ENCODE data around the gene MARCHF5.

- TF ChIP-seq TAF1 (IDR thresholded peaks at IDR 0.05; ENCODE audit: borderline replicate concordance, insufficient read depth, low read length) = no peak
- no peak for TF ChIP-seq POLR2AphosphoS5 (IDR thresholded peaks at IDR 0.05; ENCODE audit: low read depth, low read length)
- TF ChIP-seq, protein P1, sequence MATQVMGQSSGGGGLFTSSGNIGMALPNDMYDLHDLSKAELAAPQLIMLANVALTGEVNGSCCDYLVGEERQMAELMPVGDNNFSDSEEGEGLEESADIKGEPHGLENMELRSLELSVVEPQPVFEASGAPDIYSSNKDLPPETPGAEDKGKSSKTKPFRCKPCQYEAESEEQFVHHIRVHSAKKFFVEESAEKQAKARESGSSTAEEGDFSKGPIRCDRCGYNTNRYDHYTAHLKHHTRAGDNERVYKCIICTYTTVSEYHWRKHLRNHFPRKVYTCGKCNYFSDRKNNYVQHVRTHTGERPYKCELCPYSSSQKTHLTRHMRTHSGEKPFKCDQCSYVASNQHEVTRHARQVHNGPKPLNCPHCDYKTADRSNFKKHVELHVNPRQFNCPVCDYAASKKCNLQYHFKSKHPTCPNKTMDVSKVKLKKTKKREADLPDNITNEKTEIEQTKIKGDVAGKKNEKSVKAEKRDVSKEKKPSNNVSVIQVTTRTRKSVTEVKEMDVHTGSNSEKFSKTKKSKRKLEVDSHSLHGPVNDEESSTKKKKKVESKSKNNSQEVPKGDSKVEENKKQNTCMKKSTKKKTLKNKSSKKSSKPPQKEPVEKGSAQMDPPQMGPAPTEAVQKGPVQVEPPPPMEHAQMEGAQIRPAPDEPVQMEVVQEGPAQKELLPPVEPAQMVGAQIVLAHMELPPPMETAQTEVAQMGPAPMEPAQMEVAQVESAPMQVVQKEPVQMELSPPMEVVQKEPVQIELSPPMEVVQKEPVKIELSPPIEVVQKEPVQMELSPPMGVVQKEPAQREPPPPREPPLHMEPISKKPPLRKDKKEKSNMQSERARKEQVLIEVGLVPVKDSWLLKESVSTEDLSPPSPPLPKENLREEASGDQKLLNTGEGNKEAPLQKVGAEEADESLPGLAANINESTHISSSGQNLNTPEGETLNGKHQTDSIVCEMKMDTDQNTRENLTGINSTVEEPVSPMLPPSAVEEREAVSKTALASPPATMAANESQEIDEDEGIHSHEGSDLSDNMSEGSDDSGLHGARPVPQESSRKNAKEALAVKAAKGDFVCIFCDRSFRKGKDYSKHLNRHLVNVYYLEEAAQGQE (IDR thresholded peaks at IDR 0.05; ENCODE audit: insufficient read depth in 1 of 2, low read depth in 2 of 2, low read length in 2 of 2) = no peak
These were observed 91.7 kb downstream of the MARCHF5 start for GRCh38 chr10:92382631-92383030.
